Measurements from ENCODE around the gene PHACTR3. TPM values are rescaled to one million over a fixed set of nuclear protein-coding genes. Genes with fewer than 3 reads are reported as not detected.

The PHACTR3 gene
- total and polyA plus RNA-seq, 2 donors (not counting 3 experiments of a cell fraction or from before 2014, with no cell fraction given): not detected

DNA sequence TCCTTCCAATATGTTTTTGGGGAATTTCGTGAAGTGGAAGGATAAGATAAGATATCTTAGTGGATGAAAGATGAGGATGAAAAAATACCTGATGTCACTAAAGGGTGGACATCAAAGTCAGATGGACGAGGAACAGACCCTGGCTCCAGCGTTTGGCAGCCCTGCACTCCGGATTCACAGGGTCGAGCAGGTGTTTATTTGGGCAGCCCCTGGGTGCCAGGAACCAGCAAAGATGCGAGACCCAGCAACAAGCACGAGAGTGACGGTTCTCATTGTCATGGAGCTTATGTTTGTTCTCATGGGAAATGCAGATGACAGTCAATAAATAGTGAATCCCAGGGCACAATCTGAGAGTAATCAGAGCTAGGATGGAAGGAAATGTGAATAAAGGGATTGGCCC lies 131.1 kb downstream of the PHACTR3 start:
- Histone ChIP-seq H3K4me1 (ENCODE audit: control insufficient read depth, extremely low read depth, insufficient read depth, low read length) (no peaks in the 10 kb centered on the region), H3K4me3 (replicated peaks in 1 of 3; ENCODE audit: insufficient read depth in 1 of 3, low read depth in 1 of 3, low read length in 3 of 3) (no peak overlapping the region), H3K9me1 (replicated peaks; ENCODE audit: control insufficient read depth, extremely low read depth, insufficient read depth, low read length) (no peaks in the 10 kb centered on the region), H3K9ac (replicated peaks; ENCODE audit: extremely low read depth, insufficient read depth, low read length) (no peak overlapping the region), H3K79me2 (ENCODE audit: control insufficient read depth, insufficient read depth, low read length) (no peaks in the 10 kb centered on the region), H4K20me1 (replicated peaks; ENCODE audit: control insufficient read depth, extremely low read depth, insufficient read depth, low read length) (no peaks in the 10 kb centered on the region), H3K36me3 (ENCODE audit: control insufficient read depth in 2 of 2, extremely low read depth in 1 of 2, insufficient read depth in 2 of 2, low read length in 2 of 2) (no peaks in the 10 kb centered on the region), H2AFZ (ENCODE audit: low read depth, low read length) (no peak overlapping the region), H3K27ac (ENCODE audit: insufficient read depth, low read depth, low read length) (no peak overlapping the region), H3K27me3 (ENCODE audit: control insufficient read depth in 2 of 2, insufficient read depth in 2 of 2, low read length in 2 of 2) (no peaks in the 10 kb centered on the region), H3K9me3 (replicated peaks; ENCODE audit: control insufficient read depth, insufficient read depth, low read length) (no peaks in the 10 kb centered on the region), H3K4me2 (ENCODE audit: insufficient read depth, low read length) (no peak overlapping the region)
- FAIRE-seq: no peak
- intact Hi-C loops (cut with micrococcal nuclease): no loop called here
- ChIA-PET CTCF (no interaction called here), POLR2A (no interaction called here)
- no peak for TF ChIP-seq EZH2 (IDR thresholded peaks at IDR 0.05; ENCODE audit: borderline replicate concordance, low read depth, low read length, severe bottlenecking)
- no peak for TF ChIP-seq POLR2AphosphoS5 (IDR thresholded peaks at IDR 0.05; ENCODE audit: insufficient read depth, low read depth, low read length)
- TF ChIP-seq, protein P1, sequence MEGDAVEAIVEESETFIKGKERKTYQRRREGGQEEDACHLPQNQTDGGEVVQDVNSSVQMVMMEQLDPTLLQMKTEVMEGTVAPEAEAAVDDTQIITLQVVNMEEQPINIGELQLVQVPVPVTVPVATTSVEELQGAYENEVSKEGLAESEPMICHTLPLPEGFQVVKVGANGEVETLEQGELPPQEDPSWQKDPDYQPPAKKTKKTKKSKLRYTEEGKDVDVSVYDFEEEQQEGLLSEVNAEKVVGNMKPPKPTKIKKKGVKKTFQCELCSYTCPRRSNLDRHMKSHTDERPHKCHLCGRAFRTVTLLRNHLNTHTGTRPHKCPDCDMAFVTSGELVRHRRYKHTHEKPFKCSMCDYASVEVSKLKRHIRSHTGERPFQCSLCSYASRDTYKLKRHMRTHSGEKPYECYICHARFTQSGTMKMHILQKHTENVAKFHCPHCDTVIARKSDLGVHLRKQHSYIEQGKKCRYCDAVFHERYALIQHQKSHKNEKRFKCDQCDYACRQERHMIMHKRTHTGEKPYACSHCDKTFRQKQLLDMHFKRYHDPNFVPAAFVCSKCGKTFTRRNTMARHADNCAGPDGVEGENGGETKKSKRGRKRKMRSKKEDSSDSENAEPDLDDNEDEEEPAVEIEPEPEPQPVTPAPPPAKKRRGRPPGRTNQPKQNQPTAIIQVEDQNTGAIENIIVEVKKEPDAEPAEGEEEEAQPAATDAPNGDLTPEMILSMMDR (IDR thresholded peaks at IDR 0.05; ENCODE audit: extremely low read depth in 1 of 2, insufficient read depth in 1 of 2, low read depth in 1 of 2, low read length in 2 of 2): no peak
- no peak for TF ChIP-seq MYC (IDR thresholded peaks at IDR 0.05; ENCODE audit: low read depth, low read length)
- no peak for DNase-seq (ENCODE audit: low read depth, low spot score)
- BruUV-seq (replicated peaks): no TSS peak
- dilution Hi-C loops (cut with MboI; ENCODE audit: extremely low pct_ligation_motif_present, low sequenced_read_pairs): no loop called here

DNA sequence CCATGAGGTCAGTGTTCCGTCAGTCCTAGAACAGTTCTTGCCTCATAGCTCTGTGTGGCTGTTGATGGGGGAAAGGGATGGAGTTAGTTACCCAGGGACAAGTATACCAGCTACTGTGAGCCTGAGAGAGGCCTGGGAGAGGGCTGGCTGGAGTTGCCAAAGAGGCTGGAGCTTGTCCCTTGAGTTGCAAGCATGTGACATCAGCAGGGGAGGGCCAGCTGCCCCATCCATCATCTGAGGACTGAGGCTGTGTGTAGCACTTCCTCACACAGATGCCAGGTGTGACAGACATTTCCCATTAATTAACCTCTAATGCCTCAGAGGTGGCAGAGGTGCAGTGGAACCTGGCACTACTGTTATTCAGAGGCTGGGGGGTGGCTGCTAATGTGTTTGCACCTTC lies 131.6 kb downstream of the PHACTR3 start:
- ChIA-PET CTCF (no interaction called here), POLR2A (no interaction called here)
- Histone ChIP-seq H3K36me3 (ENCODE audit: control insufficient read depth in 2 of 2, extremely low read depth in 1 of 2, insufficient read depth in 2 of 2, low read length in 2 of 2) (no peaks in the 10 kb centered on the region), H2AFZ (ENCODE audit: low read depth, low read length) (no peak overlapping the region), H3K9ac (replicated peaks; ENCODE audit: extremely low read depth, insufficient read depth, low read length) (no peak overlapping the region), H3K79me2 (ENCODE audit: control insufficient read depth, insufficient read depth, low read length) (no peaks in the 10 kb centered on the region), H3K4me1 (ENCODE audit: control insufficient read depth, extremely low read depth, insufficient read depth, low read length) (no peaks in the 10 kb centered on the region), H3K4me2 (ENCODE audit: insufficient read depth, low read length) (no peak overlapping the region), H4K20me1 (replicated peaks; ENCODE audit: control insufficient read depth, extremely low read depth, insufficient read depth, low read length) (no peaks in the 10 kb centered on the region), H3K27me3 (ENCODE audit: control insufficient read depth in 2 of 2, insufficient read depth in 2 of 2, low read length in 2 of 2) (no peaks in the 10 kb centered on the region), H3K27ac (ENCODE audit: insufficient read depth, low read depth, low read length) (no peak overlapping the region), H3K9me1 (replicated peaks; ENCODE audit: control insufficient read depth, extremely low read depth, insufficient read depth, low read length) (no peaks in the 10 kb centered on the region), H3K9me3 (replicated peaks; ENCODE audit: control insufficient read depth, insufficient read depth, low read length) (no peaks in the 10 kb centered on the region), H3K4me3 (replicated peaks in 1 of 3; ENCODE audit: insufficient read depth in 1 of 3, low read depth in 1 of 3, low read length in 3 of 3) (no peak overlapping the region)
- BruUV-seq (replicated peaks): no TSS peak
- DNase-seq (ENCODE audit: low read depth, low spot score) (no peak), FAIRE-seq (no peak)
- intact Hi-C loops (cut with micrococcal nuclease): no loop called here
- no peak for TF ChIP-seq POLR2A (IDR thresholded peaks at IDR 0.05; ENCODE audit: low read depth, low read length)
- TF ChIP-seq, protein P1 (IDR thresholded peaks at IDR 0.05; ENCODE audit: extremely low read depth in 1 of 2, insufficient read depth in 1 of 2, low read depth in 1 of 2, low read length in 2 of 2): no peak
- dilution Hi-C loops (cut with MboI; ENCODE audit: extremely low pct_ligation_motif_present, low sequenced_read_pairs): no loop called here
